ENCODE data around the gene C2orf66. TPM values are rescaled to one million over a fixed set of nuclear protein-coding genes. Genes with fewer than 3 reads are reported as not detected.

Gene C2orf66
- polyA plus RNA-seq: 0.32 to 2.9 TPM (median 2.2 TPM) in 3 replicates
- polyA plus RNA-seq (2011; ENCODE audit: low read depth): not detected
- 0.05 and 0.41 TPM in 2 replicates for polyA plus RNA-seq (2011; cell fraction: cytosol; rRNA removed)
- 15.1 and 16.4 TPM in 2 replicates for polyA plus RNA-seq (2011; cell fraction: nucleus; rRNA removed)
- polyA plus RNA-seq (2012; ENCODE audit: low replicate concordance): 0.15 and 1.1 TPM in 2 replicates
- 1.7 to 3.1 TPM in 2 of 3 replicates, not detected in the other for polyA minus RNA-seq
- polyA minus RNA-seq (2011; cell fraction: cytosol; rRNA and poly(A)+ RNA removed): not detected
- polyA minus RNA-seq (2011; cell fraction: nucleus; rRNA and poly(A)+ RNA removed): 2.6 and 10.5 TPM in 2 replicates

GRCh38 chr2:196809260-196809659 lies at the start of gene C2orf66:
Gene C2orf66 (minus strand): TSS chr2:196809355. CDS start chr2:196809336, 19 bp downstream.
- Histone ChIP-seq H4K20me1 (ENCODE audit: control insufficient read depth, extremely low read depth, insufficient read depth, low read length) (no peaks in the 10 kb centered on the region), H2AFZ (ENCODE audit: control insufficient read depth, low read length) (no peak within 1 kb of the TSS), H3K4me1 (ENCODE audit: control insufficient read depth, extremely low read depth, insufficient read depth, low read length) (no peaks in the 10 kb centered on the region), H3K9ac (ENCODE audit: control insufficient read depth, extremely low read depth, insufficient read depth, low read length) (no peak within 1 kb of the TSS), H3K79me2 (ENCODE audit: control insufficient read depth, insufficient read depth, low read length) (no peaks in the 10 kb centered on the region), H3K9me3 (ENCODE audit: control insufficient read depth, low read depth, low read length) (no peaks in the 10 kb centered on the region), H3K4me2 (ENCODE audit: control insufficient read depth, extremely low read depth, insufficient read depth, low read depth, low read length) (no peak within 1 kb of the TSS), H3K27me3 (ENCODE audit: control insufficient read depth, extremely low read depth, insufficient read depth, low read length) (no peaks in the 10 kb centered on the region), H3K9me1 (ENCODE audit: control insufficient read depth, extremely low read depth, insufficient read depth, low read length) (no peaks in the 10 kb centered on the region), H3K27ac (ENCODE audit: control insufficient read depth, insufficient read depth, low read length) (no peak within 1 kb of the TSS), H3K36me3 (ENCODE audit: control insufficient read depth in 2 of 2, extremely low read depth in 1 of 2, insufficient read depth in 2 of 2, low read length in 2 of 2) (no peaks in the 10 kb centered on the region), H3K4me3 (ENCODE audit: control insufficient read depth in 2 of 3, extremely low read depth in 1 of 3, insufficient read depth in 2 of 3, low read depth in 1 of 3, low read length in 3 of 3) (no peak within 1 kb of the TSS)
- FAIRE-seq (no peak), DNase-seq (ENCODE audit: low read depth, low spot score) (no peak)
- TF ChIP-seq EZH2 (IDR thresholded peaks at IDR 0.05; ENCODE audit: low read length) (no peak), CTCF (optimal IDR thresholded peaks at IDR 0.05 in 1 of 3, IDR thresholded peaks at IDR 0.05 in 1 of 3, conservative IDR thresholded peaks at IDR 0.05 in 1 of 3; ENCODE audit: extremely low read depth in 1 of 3, insufficient read depth in 2 of 3, low read length in 3 of 3) (no peak)
- dilution Hi-C loops (cut with MboI; ENCODE audit: extremely low pct_ligation_motif_present, low sequenced_read_pairs): no loop called here

DNA sequence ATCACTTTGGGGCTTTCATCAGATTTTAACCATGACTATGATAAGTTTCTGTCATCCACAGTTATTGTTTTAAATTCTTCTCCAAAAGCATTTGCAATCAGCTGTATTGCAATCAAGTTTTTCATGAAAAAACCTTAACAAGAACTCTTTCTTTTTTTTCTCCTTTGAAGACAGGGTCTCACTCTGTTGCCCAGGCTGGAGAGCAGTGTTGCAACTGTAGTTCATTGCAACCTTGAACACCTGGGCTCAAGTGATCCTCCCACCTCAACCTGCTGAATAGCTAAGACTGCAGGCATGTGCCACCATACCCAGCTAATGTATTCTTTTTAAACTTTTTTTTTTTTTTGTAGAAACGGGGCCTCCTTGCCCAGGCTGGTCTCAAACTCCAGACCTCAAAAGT lies 45.5 kb upstream of the C2orf66 start:
- Histone ChIP-seq H3K4me1 (ENCODE audit: control insufficient read depth, extremely low read depth, insufficient read depth, low read length) (no peaks in the 10 kb centered on the region), H3K4me2 (ENCODE audit: control insufficient read depth, extremely low read depth, insufficient read depth, low read depth, low read length) (no peak overlapping the region), H3K4me3 (ENCODE audit: control insufficient read depth in 2 of 3, extremely low read depth in 1 of 3, insufficient read depth in 2 of 3, low read depth in 1 of 3, low read length in 3 of 3) (no peak overlapping the region), H2AFZ (ENCODE audit: control insufficient read depth, low read length) (no peak overlapping the region), H3K9me1 (ENCODE audit: control insufficient read depth, extremely low read depth, insufficient read depth, low read length) (no peaks in the 10 kb centered on the region), H3K27ac (ENCODE audit: control insufficient read depth, insufficient read depth, low read length) (no peak overlapping the region), H3K79me2 (ENCODE audit: control insufficient read depth, insufficient read depth, low read length) (no peaks in the 10 kb centered on the region), H3K27me3 (ENCODE audit: control insufficient read depth, extremely low read depth, insufficient read depth, low read length) (no peaks in the 10 kb centered on the region), H3K36me3 (ENCODE audit: control insufficient read depth in 2 of 2, extremely low read depth in 1 of 2, insufficient read depth in 2 of 2, low read length in 2 of 2) (peaks cover 0 to 3% of the 10 kb centered on the region in 2 experiments), H4K20me1 (ENCODE audit: control insufficient read depth, extremely low read depth, insufficient read depth, low read length) (no peaks in the 10 kb centered on the region), H3K9me3 (ENCODE audit: control insufficient read depth, low read depth, low read length) (no peaks in the 10 kb centered on the region), H3K9ac (ENCODE audit: control insufficient read depth, extremely low read depth, insufficient read depth, low read length) (no peak overlapping the region)
- FAIRE-seq (no peak), DNase-seq (ENCODE audit: low read depth, low spot score) (no peak)
- TF ChIP-seq CTCF (optimal IDR thresholded peaks at IDR 0.05 in 1 of 3, IDR thresholded peaks at IDR 0.05 in 1 of 3, conservative IDR thresholded peaks at IDR 0.05 in 1 of 3; ENCODE audit: extremely low read depth in 1 of 3, insufficient read depth in 2 of 3, low read length in 3 of 3) (no peak), EZH2 (IDR thresholded peaks at IDR 0.05; ENCODE audit: low read length) (no peak)
- dilution Hi-C loops (cut with MboI; ENCODE audit: extremely low pct_ligation_motif_present, low sequenced_read_pairs): no loop called here

All from keratinocyte (primary cell).